ENCODE measurements around the gene HNMT.

GRCh38 chr2:137975280-137976271 is 11.3 kb downstream of the HNMT start:
- no peak for TF ChIP-seq CTCF (IDR thresholded peaks at IDR 0.05)
- TF ChIP-seq ZFX (IDR thresholded peaks at IDR 0.05; ENCODE audit: borderline replicate concordance): no peak

Data from 22Rv1 (cell line).